HUES6 (cell line): ENCODE data around the gene KLK3.

Source experiments
- H3K27ac ChIP-seq: 2 replicates; pipeline ENCODE4 v1.7.0; 2013; ENCODE audit warnings: low read depth, mild to moderate bottlenecking, low read length, inconsistent platforms
- H3K27me3 ChIP-seq: 2 replicates; pipeline ENCODE4 v1.6.1; 2013; ENCODE audit warnings: low read length; ENCODE audit not compliant: control insufficient read depth, insufficient read depth
- H3K36me3 ChIP-seq: 2 replicates; pipeline ENCODE4 v1.6.1; 2013; ENCODE audit warnings: low read length; ENCODE audit not compliant: control insufficient read depth, insufficient read depth
- H3K4me1 ChIP-seq: 2 replicates; pipeline ENCODE4 v1.6.1; 2013; ENCODE audit warnings: low read length; ENCODE audit not compliant: control insufficient read depth, insufficient read depth
- H3K4me3 ChIP-seq: 2 replicates; pipeline ENCODE4 v1.5.1; 2013; ENCODE audit warnings: low read depth, low read length
- H3K9ac ChIP-seq: one replicate; pipeline ENCODE4 v1.6.1; 2013; ENCODE audit warnings: mild to moderate bottlenecking, low read length
- H3K9me3 ChIP-seq: 2 replicates; pipeline ENCODE4 v1.6.1; 2013; ENCODE audit warnings: low read depth, low read length; ENCODE audit not compliant: control insufficient read depth, insufficient read depth

Gene KLK3

DNA sequence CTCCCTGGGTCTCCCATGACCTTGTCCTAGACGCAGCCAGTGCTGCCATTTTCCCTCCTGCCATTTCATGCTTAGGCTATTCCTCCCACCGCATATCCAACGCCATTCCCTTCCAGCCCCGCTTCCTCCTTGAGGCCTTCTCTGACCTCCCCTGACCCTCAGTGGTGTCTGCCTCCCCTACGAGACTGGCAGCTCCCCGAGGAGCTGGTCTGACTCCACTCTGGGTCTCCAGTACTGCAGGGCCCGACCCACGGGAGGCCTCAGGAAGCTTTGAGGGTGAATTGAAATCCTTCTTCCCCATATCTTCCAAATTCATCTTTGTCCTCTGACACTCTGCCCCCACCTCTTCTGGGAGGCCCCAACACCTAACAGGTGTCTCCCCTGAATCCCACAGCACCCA lies 22.0 kb upstream of the KLK3 start:
- peaks cover 6% of the 10 kb centered on the region for H3K4me1 ChIP-seq
- peaks cover 77% of the 10 kb centered on the region for H3K27me3 ChIP-seq
- H3K4me3 ChIP-seq: no peak overlapping the region
- no peaks in the 10 kb centered on the region for H3K9me3 ChIP-seq
- H3K27ac ChIP-seq: no peak overlapping the region
- no peaks in the 10 kb centered on the region for H3K36me3 ChIP-seq
- no peak overlapping the region for H3K9ac ChIP-seq

DNA sequence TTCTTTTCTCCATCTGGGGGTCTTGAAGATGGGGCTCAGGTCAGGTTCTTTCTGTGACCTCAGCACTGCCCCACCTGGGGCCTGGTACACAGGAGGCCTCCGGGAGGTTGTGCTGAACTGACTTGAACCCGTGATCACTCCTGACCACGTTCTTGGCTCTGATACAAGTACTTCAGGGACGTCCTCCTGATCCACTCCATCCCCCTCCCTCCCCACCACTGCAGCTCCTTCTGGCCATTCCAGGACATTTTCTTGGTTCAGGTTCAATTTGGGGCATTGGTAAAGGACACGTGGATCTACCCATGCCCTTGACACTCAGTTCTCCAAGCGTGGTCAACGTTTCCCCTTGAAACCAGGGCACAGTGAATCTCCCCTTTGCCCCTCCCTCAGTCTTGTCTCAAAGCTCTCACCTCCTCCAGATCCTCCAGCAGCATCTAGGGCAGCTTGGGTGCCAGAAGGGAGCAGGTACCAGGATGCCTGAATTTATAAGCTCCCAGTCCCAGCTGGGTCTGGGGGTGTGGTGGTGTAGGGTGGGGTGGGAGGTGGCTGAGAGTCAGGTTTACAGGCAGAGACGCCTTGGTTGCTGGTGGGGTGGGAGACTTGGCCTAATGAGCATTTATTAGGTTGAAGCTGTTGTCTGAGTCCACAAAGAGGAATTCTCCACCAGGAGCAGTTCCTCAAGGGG lies 21.5 kb upstream of the KLK3 start, which contains the start of gene KLK15:
Gene KLK15, minus strand, starts transcription at position 458 of the 685 bp plus-strand sequence. CDS start 2,082 bp downstream, outside the sequence.
- peaks cover 6% of the 10 kb centered on the region for H3K4me1 ChIP-seq
- no peaks in the 10 kb centered on the region for H3K36me3 ChIP-seq
- H3K27me3 ChIP-seq: peaks cover 71% of the 10 kb centered on the region
- H3K27ac ChIP-seq: no peak within 1 kb of the TSS
- no peaks in the 10 kb centered on the region for H3K9me3 ChIP-seq
- no peak within 1 kb of the TSS for H3K4me3 ChIP-seq
- H3K9ac ChIP-seq: no peak within 1 kb of the TSS

DNA sequence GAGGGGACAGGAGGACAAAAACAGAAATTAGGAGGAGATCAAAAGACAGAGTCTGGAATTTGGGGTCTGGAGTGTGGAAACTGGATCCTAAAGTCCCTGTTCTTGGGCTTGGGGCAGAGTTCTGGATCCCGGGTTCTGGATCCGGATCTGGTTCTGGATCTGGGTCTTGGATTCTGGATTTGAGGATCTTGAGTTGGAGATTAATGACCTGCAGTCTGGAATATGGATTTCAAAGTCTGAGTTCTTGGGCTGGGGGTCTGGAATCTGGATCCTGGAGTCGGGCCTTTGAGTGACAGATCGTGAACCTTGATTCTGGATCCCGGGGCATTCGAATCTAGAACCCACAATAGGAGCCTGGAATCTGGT lies 20.9 kb upstream of the KLK3 start:
- Histone ChIP-seq H3K9me3 (no peaks in the 10 kb centered on the region), H3K4me1 (peaks cover 6% of the 10 kb centered on the region), H3K36me3 (no peaks in the 10 kb centered on the region), H3K4me3 (no peak overlapping the region), H3K9ac (no peak overlapping the region), H3K27ac (no peak overlapping the region), H3K27me3 (peaks cover 69% of the 10 kb centered on the region)

DNA sequence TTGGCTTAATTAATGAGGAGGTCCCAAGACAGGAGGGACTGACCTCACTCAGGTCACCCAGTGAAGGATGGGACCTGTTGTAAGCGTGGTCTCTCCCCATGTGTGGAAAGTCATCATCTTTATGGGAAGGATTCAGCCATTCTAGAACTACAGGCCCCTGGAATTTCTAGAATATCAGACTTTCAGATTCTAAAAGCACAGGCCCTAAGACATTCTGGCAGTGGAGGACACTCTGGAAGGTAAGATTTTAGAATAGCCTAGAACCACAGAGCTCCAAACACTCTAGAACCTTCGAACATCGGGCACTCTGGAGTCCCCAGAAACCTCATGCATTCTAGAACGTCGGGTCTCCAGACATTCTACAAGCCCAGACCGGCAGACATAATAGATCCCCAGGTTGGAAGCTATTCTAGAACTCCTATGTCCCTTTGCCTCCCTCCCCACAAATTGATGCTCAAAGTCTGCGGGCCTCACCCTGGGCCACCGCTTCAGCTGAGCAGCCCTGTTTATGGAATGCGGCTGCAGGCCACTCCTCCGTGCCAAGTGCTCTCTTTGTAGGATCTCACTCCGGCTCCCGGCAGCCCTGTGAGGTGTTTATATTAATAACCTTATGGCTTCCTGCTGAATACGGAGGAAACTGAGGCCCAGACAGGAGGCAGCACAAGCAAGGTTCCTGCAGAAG lies 19.5 kb upstream of the KLK3 start:
- Histone ChIP-seq H3K27ac (no peak overlapping the region), H3K4me3 (peak overlapping the region; percentile 96), H3K4me1 (peaks cover 6% of the 10 kb centered on the region), H3K9ac (peak overlapping the region; percentile 72), H3K27me3 (peaks cover 76% of the 10 kb centered on the region), H3K36me3 (no peaks in the 10 kb centered on the region), H3K9me3 (no peaks in the 10 kb centered on the region)

DNA sequence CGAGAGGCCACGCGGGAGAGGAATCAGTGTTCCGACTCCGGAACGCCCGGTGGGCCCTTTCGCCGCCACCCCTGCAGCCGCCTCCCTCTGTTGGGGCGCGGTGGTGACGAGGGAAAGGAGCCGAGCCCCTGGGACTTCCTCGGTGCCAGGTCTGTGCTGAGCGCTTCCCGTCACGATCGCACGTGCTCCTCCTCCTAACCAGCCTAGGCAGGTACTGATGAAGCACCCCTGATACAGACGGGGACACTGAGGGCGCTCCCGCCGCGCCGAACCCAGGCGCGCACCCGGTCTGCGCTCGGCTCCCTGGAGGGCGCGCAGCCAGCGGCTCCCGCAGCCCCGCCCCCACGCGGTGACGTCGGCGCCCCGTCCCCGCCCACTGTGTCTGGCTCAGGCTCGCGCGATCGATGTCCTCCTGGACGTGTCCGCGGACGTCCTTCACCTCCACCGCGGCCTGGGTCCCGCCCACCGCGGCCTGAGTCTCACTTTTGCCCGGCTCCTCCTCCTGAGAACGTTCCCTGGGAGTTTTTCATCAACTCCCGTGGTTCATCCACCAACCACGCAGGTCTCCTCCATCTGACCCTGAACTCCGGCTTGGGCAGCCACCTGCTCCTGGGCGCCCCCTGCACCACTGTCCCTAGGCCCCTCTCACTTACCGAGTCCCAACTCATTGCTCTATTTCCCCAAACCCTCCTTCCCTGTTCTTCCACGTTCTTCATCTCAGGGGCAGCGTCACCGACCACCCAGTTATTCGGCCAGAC lies 18.8 kb upstream of the KLK3 start:
- peak overlapping the region; percentile 72 for H3K9ac ChIP-seq
- no peak overlapping the region for H3K27ac ChIP-seq

DNA sequence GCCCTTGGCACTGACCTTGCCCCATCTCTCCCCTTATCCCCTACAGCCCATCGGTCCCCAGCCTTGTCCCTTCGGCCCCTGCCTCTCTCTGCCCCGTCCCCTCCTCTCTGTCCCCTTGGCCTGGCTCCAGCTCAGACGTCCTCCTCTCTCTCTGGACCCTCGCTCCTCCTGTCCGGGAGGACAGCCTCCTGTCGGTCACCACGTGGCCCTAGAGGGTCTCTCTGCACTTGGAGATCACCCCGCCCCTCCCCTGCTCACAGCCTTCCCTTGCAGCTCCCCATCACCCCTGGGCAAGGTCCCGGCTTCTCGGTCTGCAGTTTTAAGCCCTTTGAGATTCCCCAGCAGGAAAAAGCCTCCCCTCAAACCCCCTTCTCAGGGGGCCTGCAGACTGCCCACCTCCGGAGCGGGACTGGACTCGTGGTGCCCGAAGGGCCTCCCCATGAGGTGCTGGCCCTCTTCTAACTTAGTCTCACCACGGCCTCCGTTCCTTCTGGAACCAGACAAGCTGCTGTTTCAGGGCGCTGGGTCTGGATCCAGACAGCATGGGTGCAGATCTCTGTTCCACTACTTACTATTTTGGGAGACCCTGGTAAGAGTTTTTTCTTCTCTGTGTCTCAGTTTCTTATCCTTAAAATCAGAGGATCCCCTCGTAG lies 18.0 kb upstream of the KLK3 start:
- no peak overlapping the region for H3K9ac ChIP-seq
- no peak overlapping the region for H3K27ac ChIP-seq
- no peaks in the 10 kb centered on the region for H3K9me3 ChIP-seq
- H3K27me3 ChIP-seq: peaks cover 77% of the 10 kb centered on the region
- H3K36me3 ChIP-seq: no peaks in the 10 kb centered on the region
- H3K4me1 ChIP-seq: peaks cover 6% of the 10 kb centered on the region
- peak overlapping the region; percentile 96 for H3K4me3 ChIP-seq

More for the DNA sequence above, 18.8 kb upstream of the KLK3 start:
- Histone ChIP-seq H3K27me3 (peaks cover 76% of the 10 kb centered on the region), H3K4me3 (peak overlapping the region; percentile 96), H3K36me3 (no peaks in the 10 kb centered on the region), H3K4me1 (peaks cover 6% of the 10 kb centered on the region), H3K9me3 (no peaks in the 10 kb centered on the region)

DNA sequence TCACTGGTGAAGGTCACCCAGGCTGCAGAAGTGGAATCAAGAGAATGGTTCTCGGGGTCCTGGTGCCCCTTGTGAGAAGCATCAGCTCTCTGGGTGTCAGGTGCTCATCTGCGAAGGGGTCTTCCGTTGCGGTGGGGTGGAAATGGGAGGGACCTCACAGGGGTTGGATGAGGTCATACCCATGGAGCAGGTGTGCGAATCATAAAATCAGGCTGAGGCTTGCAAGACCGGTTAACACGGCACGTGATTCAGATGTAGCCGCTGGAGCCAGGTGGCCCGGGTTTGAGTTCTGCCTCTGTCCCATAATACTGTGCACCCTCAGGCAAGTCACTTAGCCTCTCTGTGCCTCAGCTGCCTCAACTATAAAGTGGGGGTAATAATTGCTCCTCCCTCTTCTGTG lies 17.4 kb upstream of the KLK3 start:
- H3K9me3 ChIP-seq: no peaks in the 10 kb centered on the region
- no peak overlapping the region for H3K27ac ChIP-seq
- no peak overlapping the region for H3K9ac ChIP-seq
- H3K4me3 ChIP-seq: no peak overlapping the region
- no peaks in the 10 kb centered on the region for H3K36me3 ChIP-seq
- peaks cover 83% of the 10 kb centered on the region for H3K27me3 ChIP-seq
- peaks cover 6% of the 10 kb centered on the region for H3K4me1 ChIP-seq

DNA sequence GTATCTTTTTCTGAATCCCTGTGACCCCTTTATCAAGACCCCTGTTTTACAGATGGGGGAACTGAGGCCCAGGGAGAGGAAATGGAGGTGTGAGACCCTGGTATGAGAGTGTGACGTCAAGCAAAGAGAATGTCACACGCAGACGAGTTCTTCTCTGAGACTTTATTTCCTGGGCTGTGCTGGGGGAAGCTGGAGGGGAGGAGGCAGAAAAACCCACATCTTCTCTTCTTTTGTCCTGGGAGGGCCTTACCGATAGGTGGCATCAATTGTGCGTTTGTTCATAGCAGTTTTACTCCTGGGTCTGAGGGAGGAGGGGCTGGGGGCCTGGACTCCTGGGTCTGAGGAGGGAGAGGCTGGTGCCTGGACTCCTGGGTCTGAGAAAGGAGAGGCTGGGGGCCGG lies 16.5 kb upstream of the KLK3 start:
- H3K27ac ChIP-seq: no peak overlapping the region
- H3K9me3 ChIP-seq: no peaks in the 10 kb centered on the region
- H3K4me1 ChIP-seq: peaks cover 6% of the 10 kb centered on the region
- peaks cover 83% of the 10 kb centered on the region for H3K27me3 ChIP-seq
- no peak overlapping the region for H3K4me3 ChIP-seq
- H3K9ac ChIP-seq: no peak overlapping the region
- no peaks in the 10 kb centered on the region for H3K36me3 ChIP-seq

DNA sequence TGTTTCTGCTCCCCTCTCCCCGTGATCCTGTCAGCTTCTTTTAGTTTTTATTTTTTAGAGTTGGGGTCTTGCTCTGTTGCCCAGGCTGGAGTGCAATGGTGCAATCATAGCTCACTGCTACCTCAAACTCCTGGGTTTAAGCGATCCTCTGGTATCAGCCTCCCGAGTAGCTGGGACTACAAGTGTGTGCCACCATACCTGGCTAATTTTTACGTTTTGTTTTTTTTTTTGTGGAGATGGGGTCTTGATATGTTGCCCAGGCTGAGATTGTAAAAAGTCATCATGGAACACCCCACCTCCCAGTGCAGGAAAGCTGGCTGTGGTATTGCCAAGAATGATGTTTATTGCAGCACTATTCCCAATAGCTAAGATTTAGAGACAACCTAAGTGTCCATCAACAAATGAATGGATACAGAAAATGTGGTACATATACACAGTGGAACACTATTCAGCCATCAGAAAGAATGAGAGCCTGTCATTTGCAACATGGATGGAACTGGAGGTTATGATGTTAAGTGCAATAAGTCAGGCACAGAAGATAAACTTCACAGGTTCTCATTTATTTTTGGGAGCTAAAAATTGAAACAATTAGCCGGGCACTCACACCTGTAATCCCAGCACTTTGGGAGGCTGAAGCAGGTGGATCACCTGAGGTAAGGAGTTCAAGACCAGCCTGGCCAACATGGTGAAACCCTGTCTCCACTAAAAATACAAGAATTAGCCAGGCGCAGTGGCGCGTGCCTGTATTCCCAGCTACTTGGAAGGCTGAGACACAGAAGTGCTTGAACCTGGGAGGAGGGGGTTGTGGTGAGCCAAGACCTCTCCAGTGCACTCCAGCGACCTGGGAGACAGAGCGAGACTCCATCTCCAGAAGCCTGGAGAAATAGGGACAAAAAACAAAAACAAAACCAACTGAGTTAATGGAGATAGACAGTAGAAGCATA lies 14.7 kb upstream of the KLK3 start:
- peaks cover 85% of the 10 kb centered on the region for H3K27me3 ChIP-seq
- H3K9ac ChIP-seq: no peak overlapping the region
- H3K27ac ChIP-seq: no peak overlapping the region
- no peaks in the 10 kb centered on the region for H3K36me3 ChIP-seq
- peaks cover 15% of the 10 kb centered on the region for H3K4me1 ChIP-seq
- H3K9me3 ChIP-seq: no peaks in the 10 kb centered on the region
- H3K4me3 ChIP-seq: no peak overlapping the region

DNA sequence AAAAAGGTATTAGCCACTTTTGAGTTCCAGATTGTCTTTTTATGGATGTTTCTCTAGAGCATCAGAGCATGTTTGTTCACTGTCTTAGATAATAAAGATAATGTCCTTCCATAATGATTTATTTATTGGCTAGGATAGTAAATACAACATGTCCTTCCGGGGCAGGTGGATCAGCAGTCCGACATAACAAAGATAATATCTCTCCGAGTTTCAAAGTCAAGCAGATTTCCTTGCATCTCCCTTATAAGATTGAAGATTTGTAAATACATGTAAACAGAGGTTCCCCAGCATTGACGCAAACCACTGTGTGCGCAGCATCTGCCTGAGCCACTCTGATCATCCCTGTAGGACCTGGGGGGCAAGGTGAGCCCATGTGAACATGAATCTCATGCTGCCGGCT lies 12.6 kb upstream of the KLK3 start:
- Histone ChIP-seq H3K27ac (no peak overlapping the region), H3K9ac (no peak overlapping the region), H3K36me3 (no peaks in the 10 kb centered on the region), H3K27me3 (peaks cover 79% of the 10 kb centered on the region), H3K4me1 (peaks cover 10% of the 10 kb centered on the region; the same call in 1 of the 2 replicates), H3K9me3 (no peaks in the 10 kb centered on the region), H3K4me3 (no peak overlapping the region)
